Endothelial cell of umbilical vein (primary cell): ENCODE results near the gene TMEM107. TPM values are rescaled to one million over a fixed set of nuclear protein-coding genes. Genes with fewer than 3 reads are reported as not detected.
A peak's percentile ranks its signal among the peaks of the same experiment; 100 is the strongest.

Experiments used
- BruUV-seq: library from RNA; stranded (reverse); fragments of 400-500 nt; replicated peaks from 2 replicates; lab custom pipeline; 2021; lab: Mats Ljungman, UMichigan
- CTCF ChIA-PET: fragments of 300-600, 350-600 bp; sonication (Branson Sonifier 250); formaldehyde crosslinking; loops from one replicate; lab custom pipeline; 2021; ENCODE audit warnings: antibody characterized with exemption, inconsistent platforms; lab: Charles Lee
- POLR2A ChIA-PET: fragments of 300-600, 350-600 bp; sonication (Branson Sonifier 250); formaldehyde crosslinking; loops from one replicate; lab custom pipeline; 2021; ENCODE audit warnings: antibody characterized with exemption, inconsistent platforms; lab: Charles Lee
- DNase-seq: peaks from one replicate; pipeline ENCODE4 v3.0.0-alpha.2; 2011; ENCODE audit warnings: low read depth, low spot score
- FAIRE-seq: peaks from 2 replicates; lab custom pipeline; 2011; peaks lifted over from hg19 to GRCh38; lab: Jason Lieb, UNC
- H2AFZ ChIP-seq: 2 replicates; pipeline ENCODE4 v1.6.0; 2012; ENCODE audit warnings: low read depth, low read length, control low read depth, inconsistent platforms
- H3K27ac ChIP-seq: 2 replicates; pipeline ENCODE4 v1.5.1; 2011; ENCODE audit warnings: low read depth, mild to moderate bottlenecking, control low read depth, low read length, moderate library complexity; ENCODE audit not compliant: insufficient read depth
- H3K27me3 ChIP-seq, 2 experiments: 2 replicates each; pipeline versions ENCODE4 v1.6.0 to v1.6.1; 2011; ENCODE audit warnings: low read length in 2 of 2, mixed read lengths in 1 of 2; ENCODE audit not compliant: control insufficient read depth in 2 of 2, insufficient read depth in 2 of 2
- H3K36me3 ChIP-seq, 2 experiments: 2 replicates in 1 of 2; 3 replicates in 1 of 2; pipeline ENCODE4 v1.5.1; 2011; ENCODE audit warnings: low read length in 2 of 2, mild to moderate bottlenecking in 1 of 2, moderate library complexity in 1 of 2; ENCODE audit not compliant: control insufficient read depth in 2 of 2, insufficient read depth in 2 of 2; ENCODE audit errors: extremely low read depth in 1 of 2
- H3K4me1 ChIP-seq: 3 replicates; pipeline ENCODE4 v1.5.1; 2011; ENCODE audit warnings: mild to moderate bottlenecking, low read length; ENCODE audit not compliant: control insufficient read depth, insufficient read depth; ENCODE audit errors: extremely low read depth
- H3K4me2 ChIP-seq: 2 replicates; pipeline ENCODE4 v1.6.1; 2011; ENCODE audit warnings: low read length, control low read depth, mixed read lengths; ENCODE audit not compliant: insufficient read depth
- H3K4me3 ChIP-seq, 3 experiments: fragments of 200-600 bp in 1 of 3; sonication (generic), shearing (Covaris generic) in 1 of 3; replicated peaks in 1 of 3; 2 replicates each; pipeline ENCODE4 v1.5.1; 2011 to 2016; ENCODE audit warnings: control low read depth in 3 of 3, low read length in 3 of 3, mild to moderate bottlenecking in 2 of 3, inconsistent platforms in 1 of 3, low read depth in 1 of 3, moderate library complexity in 1 of 3; ENCODE audit not compliant: insufficient read depth in 1 of 3
- H3K79me2 ChIP-seq: 2 replicates; pipeline ENCODE4 v1.6.0; 2012; ENCODE audit warnings: low read length, inconsistent platforms; ENCODE audit not compliant: control insufficient read depth, insufficient read depth
- H3K9ac ChIP-seq: replicated peaks from 2 replicates; pipeline ENCODE3; 2011; ENCODE audit warnings: low read length, control low read depth; ENCODE audit not compliant: insufficient read depth; ENCODE audit errors: extremely low read depth
- H3K9me1 ChIP-seq: replicated peaks from 3 replicates; pipeline ENCODE4 v1.6.0; 2011; ENCODE audit warnings: mild to moderate bottlenecking, low read length; ENCODE audit not compliant: control insufficient read depth, insufficient read depth; ENCODE audit errors: extremely low read depth
- H3K9me3 ChIP-seq: replicated peaks from 2 replicates; pipeline ENCODE4 v1.5.1; 2012; ENCODE audit warnings: low read length, inconsistent platforms; ENCODE audit not compliant: control insufficient read depth, insufficient read depth
- H4K20me1 ChIP-seq: replicated peaks from 2 replicates; pipeline ENCODE3; 2011; ENCODE audit warnings: mild to moderate bottlenecking, low read length; ENCODE audit not compliant: control insufficient read depth, insufficient read depth; ENCODE audit errors: extremely low read depth
- CTCF ChIP-seq, 2 donors: IDR thresholded peaks; 1 replicate in 1 of 2; 2 replicates in 1 of 2; pipeline ENCODE4 v1.5.1; 2011; ENCODE audit warnings: low read length in 2 of 2, mild to moderate bottlenecking in 2 of 2, moderate library complexity in 2 of 2, control low read depth in 1 of 2, inconsistent platforms in 1 of 2, low read depth in 1 of 2; ENCODE audit not compliant: insufficient read depth in 1 of 2; ENCODE audit errors: extremely low read depth in 1 of 2
- EZH2 ChIP-seq: IDR thresholded peaks from 2 replicates; pipeline ENCODE4 v1.6.1; 2012; ENCODE audit warnings: borderline replicate concordance, low read depth, mild to moderate bottlenecking, moderate library complexity, low read length, inconsistent platforms; ENCODE audit not compliant: severe bottlenecking
- FOS ChIP-seq: IDR thresholded peaks from 2 replicates; pipeline ENCODE4 v1.6.1; 2011; ENCODE audit warnings: mild to moderate bottlenecking, low read length, moderate library complexity, borderline replicate concordance; ENCODE audit not compliant: insufficient read depth
- GATA2 ChIP-seq: IDR thresholded peaks from 2 replicates; pipeline ENCODE4 v1.7.0; 2011; ENCODE audit warnings: low read depth, mild to moderate bottlenecking, moderate library complexity, mixed read lengths, low read length; ENCODE audit not compliant: insufficient read length, insufficient read depth
- JUN ChIP-seq: IDR thresholded peaks from 2 replicates; pipeline ENCODE4 v1.6.1; 2011; ENCODE audit warnings: borderline replicate concordance, low read depth; ENCODE audit not compliant: insufficient read length, insufficient read depth
- MAX ChIP-seq: IDR thresholded peaks from 2 replicates; pipeline ENCODE4 v1.6.1; 2011; ENCODE audit not compliant: insufficient read depth, insufficient read length
- MYC ChIP-seq: IDR thresholded peaks from one replicate; pipeline ENCODE4 v1.6.1; 2011; ENCODE audit warnings: mild to moderate bottlenecking, low read depth, low read length
- POLR2A ChIP-seq: IDR thresholded peaks from 2 replicates; pipeline ENCODE4 v1.6.1; 2012; ENCODE audit warnings: low read depth, mild to moderate bottlenecking, control low read depth, low read length
- POLR2AphosphoS5 ChIP-seq: IDR thresholded peaks from 2 replicates; pipeline ENCODE4 v1.6.1; 2012; ENCODE audit warnings: low read depth, mild to moderate bottlenecking, control low read depth, low read length, moderate library complexity; ENCODE audit not compliant: insufficient read depth
- dilution Hi-C: fragments of 300-500 bp; cut with MboI; formaldehyde crosslinking; loops from one replicate; pipeline ENCODE4 v1.15.0; 2019; ENCODE audit warnings: low sequenced_read_pairs; ENCODE audit not compliant: extremely low pct_ligation_motif_present
- intact Hi-C: fragments of 100-400 bp; cut with micrococcal nuclease; formaldehyde crosslinking; loops from one replicate; pipeline ENCODE4 v1.10.0; 2022
- polyA plus RNA-seq, 4 experiments: library from polyadenylated mRNA; depleted of rRNA in 3 of 4; stranded (reverse) in 3 of 4; unstranded in 1 of 4; fragments of >200 nt; gene quantifications; 2 replicates each; pipeline versions ENCODE4 v1.2.1 to v1.2.3, GENCODE V29; 2011 to 2012; ENCODE audit warnings: missing spikeins in 1 of 4
- total RNA-seq: library from RNA; stranded (reverse); gene quantifications from 2 replicates; pipeline ENCODE4 v1.2.3, GENCODE V29; 2021

Gene TMEM107
- total and polyA plus RNA-seq, 2 donors (not counting 3 experiments of a cell fraction or from before 2014, with no cell fraction given), result 20.4 to 31.6 TPM

- BruUV-seq, result TSS peak; percentile 60
- intact Hi-C loops, result loop anchor here (1.0 kb wide), 3 partner anchors 9 to 24 kb away; no protein-coding TSS in a partner anchor
- Histone ChIP-seq H3K4me1 (peaks cover 13% of the 10 kb centered on the region), H2AFZ (peak overlapping the region; percentile 72), H3K4me2 (peak overlapping the region; percentile 74), H4K20me1 (no peaks in the 10 kb centered on the region), H3K27ac (peak overlapping the region; percentile 62), H3K4me3 (peak overlapping the region; percentile 39 to 78 (median 77)), H3K79me2 (peaks cover 33% of the 10 kb centered on the region), H3K9ac (peak overlapping the region; percentile 77), H3K9me3 (no peaks in the 10 kb centered on the region), H3K9me1 (no peaks in the 10 kb centered on the region), H3K27me3 (no peaks in the 10 kb centered on the region), H3K36me3 (peaks cover 0 to 4% of the 10 kb centered on the region in 2 experiments)
- dilution Hi-C loops, result no loop called here
- FAIRE-seq (no peak), DNase-seq (peak; percentile 31)
- POLR2A ChIA-PET, result interaction anchor here (0.7 to 2.3 kb wide), 6 partner anchors 10 to 225 kb away, joined by 3 to 14 read pairs (median 4); partner anchors contain the start of genes BORCS6, CTC1 and NDEL1
- CTCF ChIA-PET, result interaction anchor here (0.9 to 2.1 kb wide), 8 partner anchors 8 to 37 kb away, joined by 3 to 10 read pairs (median 4); partner anchors contain the start of genes BORCS6 and CTC1
- TF ChIP-seq CTCF (IDR thresholded peaks at IDR 0.05; ENCODE audit: extremely low read depth in 1 of 2, insufficient read depth in 1 of 2, low read depth in 1 of 2, low read length in 2 of 2) (no peak), FOS (no peak), POLR2AphosphoS5 (no peak), EZH2 (no peak), POLR2A (no peak), MAX (no peak), JUN (no peak), GATA2 (no peak), MYC (no peak)
Measured at GRCh38 chr17:8210761-8211458, 34.7 kb upstream of the TMEM107 start.
